ENCODE data around the gene GMDS.

Gene GMDS

DNA sequence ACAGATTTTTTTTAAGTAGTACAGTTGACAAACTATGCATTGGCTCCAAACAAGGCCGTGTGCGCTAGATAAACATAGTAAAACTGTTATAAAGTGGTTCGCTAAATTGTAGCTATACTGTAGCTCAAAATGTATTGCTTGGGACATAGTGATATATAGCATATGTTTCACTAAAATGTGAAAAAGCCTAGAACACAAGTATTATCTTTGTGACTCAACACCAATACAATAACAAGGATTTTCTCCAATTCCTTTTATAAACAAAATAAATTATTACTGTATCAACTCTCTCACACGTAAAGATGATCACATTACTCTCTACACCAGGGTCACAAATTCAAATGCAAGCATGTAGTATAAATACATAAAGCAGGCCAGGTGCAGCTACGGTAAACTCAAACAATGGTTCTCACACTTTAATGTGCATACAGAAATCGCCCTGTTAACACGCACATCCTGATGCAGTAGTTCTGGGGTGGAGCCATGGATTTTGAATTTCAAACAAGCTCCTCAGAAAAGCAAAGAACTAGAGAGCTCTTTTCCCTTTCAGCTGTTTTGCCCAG lies 214.6 kb downstream of the GMDS start:
- in situ Hi-C loops (cut with MboI; ENCODE audit: low pct_unique_long_range_greater_than_20kb, low sequenced_read_pairs) = no loop called here
- DNase-seq = no peak

DNA sequence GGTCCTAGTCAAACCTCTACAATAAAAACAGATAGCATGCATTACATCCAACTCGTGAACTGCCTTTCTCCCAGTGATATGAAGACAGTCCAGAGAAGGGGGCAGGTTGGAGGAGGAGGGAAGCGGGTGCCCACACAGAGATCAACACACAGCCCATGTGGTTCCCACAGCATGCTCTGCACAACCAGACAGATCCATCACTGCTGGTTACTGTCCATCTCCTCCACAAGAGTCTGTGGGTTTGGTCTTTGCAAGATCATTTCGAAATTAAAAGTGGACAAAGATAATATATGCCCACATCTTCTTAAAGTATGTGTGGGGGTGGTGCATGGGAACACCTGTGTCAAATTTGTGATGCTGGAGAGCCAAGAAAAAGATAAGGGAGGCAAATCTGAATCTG lies 215.5 kb downstream of the GMDS start:
- DNase-seq = no peak
- in situ Hi-C loops (cut with MboI; ENCODE audit: low pct_unique_long_range_greater_than_20kb, low sequenced_read_pairs) = no loop called here

DNA sequence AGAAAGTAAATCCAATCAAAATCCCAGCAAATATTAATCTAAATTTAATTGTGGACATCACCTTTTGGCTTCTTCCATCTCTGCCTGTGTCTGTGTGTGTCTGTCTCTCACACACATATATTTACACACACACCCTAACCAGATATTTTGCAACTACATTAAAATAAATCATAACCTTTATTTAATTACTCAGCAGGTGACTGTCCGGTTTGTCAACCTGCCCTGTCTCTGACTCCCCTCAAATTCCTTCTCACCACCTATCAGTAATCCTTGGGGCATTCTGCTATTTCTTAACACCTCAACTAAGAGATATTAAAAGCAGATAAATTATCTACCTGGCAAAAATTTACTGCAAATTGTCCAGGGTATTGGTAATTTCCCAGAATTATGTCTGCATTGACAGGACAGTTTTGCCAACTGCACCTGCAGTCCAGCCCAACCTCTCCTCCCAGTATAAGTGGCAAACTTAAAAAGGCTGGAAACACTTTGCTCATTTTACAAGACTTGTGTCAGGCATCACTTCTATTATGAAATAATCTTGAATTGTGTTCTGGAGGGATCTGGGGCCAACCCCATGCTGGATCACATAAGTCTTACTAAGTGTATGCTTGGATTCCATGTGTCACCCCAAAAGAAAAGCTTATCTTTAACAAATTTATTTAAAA lies 216.1 kb downstream of the GMDS start:
- DNase-seq = no peak
- in situ Hi-C loops (cut with MboI; ENCODE audit: low pct_unique_long_range_greater_than_20kb, low sequenced_read_pairs) = no loop called here

DNA sequence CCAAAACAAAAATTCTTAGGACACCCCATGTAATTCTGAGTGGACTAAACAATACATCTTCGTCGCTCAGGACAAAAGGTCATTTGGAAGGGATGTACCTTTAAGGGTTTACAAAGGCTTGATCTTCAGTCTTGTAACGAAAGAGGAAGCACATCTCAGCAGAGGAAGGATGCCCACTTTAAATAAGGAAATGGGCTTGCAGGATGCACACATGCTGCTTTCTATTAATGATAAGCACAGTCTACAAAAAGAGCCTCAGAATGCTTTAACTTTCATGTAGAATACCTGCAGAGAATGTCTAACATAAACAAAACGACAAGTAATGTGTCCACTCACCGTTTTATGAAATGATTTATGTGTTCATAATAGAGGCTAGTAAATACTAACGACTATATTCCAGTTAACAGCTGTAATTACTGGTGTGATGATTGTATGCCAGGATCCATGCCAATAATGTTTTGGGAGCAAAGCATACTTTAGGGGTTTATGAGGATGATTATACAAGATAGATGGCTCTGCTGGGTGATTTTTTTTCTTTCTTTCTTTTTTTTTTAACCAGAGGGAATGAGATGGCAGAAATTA lies 216.9 kb downstream of the GMDS start:
- peak; percentile 52 for DNase-seq
- in situ Hi-C loops (cut with MboI; ENCODE audit: low pct_unique_long_range_greater_than_20kb, low sequenced_read_pairs) = no loop called here

DNA sequence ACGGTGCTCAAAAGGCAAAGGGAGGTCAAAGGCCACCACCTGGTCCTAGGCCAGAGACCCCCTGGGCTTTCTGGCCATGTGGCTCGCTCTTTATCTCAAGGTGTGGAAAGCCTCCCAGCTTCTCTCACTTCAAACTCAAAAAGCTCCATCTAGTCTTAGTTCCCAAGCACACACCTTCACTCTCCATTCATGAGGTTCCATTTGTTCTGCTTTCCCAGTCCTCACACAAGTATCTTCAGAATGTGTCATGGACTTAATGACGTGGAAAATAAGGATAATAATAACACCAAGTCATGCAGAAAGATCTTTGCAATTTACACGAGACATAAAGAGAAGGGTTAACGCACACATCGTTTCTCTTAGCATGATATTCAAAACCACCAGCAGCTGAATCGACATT lies 219.3 kb downstream of the GMDS start:
- no peak for DNase-seq
- in situ Hi-C loops (cut with MboI; ENCODE audit: low pct_unique_long_range_greater_than_20kb, low sequenced_read_pairs) = no loop called here

DNA sequence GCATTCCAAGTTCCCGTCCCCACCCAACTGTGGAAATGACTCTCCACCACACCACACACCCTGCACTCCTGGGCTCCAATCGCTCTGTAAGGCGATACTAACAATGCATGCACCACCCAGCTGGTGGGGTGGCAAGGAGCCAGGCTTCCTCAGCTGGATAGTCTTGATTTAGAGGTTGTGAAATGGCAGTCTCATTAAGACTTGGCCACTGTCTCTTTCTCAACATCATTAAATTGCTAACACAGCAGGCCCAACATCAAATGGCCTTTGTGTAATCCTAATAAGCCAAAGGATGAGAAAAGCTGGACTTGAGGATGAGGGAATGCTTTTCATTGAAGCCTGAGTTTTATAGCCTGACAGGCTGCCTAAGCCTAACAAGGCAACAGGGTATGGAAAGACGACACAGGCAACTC lies 223.7 kb downstream of the GMDS start:
- DNase-seq = peak; percentile 26
- in situ Hi-C loops (cut with MboI; ENCODE audit: low pct_unique_long_range_greater_than_20kb, low sequenced_read_pairs) = no loop called here

DNA sequence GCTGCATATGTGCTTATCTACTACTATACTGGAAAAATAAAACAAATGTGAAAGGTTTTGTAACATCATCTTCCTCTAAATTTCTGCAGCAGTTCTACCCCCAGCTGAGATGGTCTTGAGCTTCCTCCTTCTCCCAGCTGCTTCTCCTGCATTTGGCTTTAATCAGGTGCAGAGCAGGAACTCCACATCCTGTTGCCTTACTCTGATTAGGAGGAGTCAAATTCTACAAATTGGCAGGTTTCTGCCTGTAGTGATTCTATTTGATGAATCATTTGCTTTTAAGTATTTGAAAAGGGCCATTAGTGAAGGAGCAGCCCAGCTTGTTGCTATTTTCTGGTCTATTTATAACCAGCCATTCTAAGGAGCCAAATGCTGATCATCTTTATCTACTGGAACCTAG lies 224.5 kb downstream of the GMDS start:
- peak; percentile 66 for DNase-seq
- in situ Hi-C loops (cut with MboI; ENCODE audit: low pct_unique_long_range_greater_than_20kb, low sequenced_read_pairs) = no loop called here

DNA sequence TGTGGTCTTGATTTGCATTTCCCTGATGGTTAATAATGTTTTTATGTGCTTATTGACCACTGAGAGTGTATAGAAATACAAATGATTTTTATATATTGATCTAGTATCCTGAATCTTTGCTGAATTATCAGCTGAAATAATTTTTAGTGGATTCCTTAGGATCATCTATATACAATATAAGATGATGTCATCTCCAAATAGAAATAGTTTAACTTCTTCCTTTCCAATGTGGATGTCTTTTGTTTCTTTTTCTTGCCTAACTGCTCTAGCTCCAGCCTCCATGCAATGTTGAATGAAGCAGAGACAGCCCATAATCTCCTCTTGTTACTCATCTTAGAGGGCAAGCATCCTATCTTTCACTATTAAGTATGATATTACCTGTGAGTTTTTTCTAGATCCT lies 226.4 kb downstream of the GMDS start:
- DNase-seq = no peak
- in situ Hi-C loops (cut with MboI; ENCODE audit: low pct_unique_long_range_greater_than_20kb, low sequenced_read_pairs) = no loop called here

DNA sequence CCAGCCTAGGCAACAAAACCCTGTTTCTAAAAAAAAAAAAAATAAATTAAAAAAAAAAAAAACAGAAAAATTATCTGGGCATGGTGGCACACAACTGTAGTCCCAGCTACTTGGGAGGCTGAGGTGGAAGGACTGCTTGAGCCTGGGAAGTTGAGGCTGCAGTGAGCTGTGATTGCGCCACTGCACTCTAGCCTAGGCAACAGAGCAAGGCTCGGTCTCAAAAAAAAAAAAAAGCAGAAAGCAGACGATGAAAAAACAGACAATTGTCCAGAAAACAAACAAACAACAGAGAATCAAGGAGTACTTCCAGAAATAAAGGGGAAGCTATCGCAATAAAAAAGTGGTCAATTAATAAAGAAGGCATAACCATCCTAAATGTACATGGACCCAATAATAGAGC lies 229.4 kb downstream of the GMDS start:
- no peak for DNase-seq
- in situ Hi-C loops (cut with MboI; ENCODE audit: low pct_unique_long_range_greater_than_20kb, low sequenced_read_pairs) = no loop called here

DNA sequence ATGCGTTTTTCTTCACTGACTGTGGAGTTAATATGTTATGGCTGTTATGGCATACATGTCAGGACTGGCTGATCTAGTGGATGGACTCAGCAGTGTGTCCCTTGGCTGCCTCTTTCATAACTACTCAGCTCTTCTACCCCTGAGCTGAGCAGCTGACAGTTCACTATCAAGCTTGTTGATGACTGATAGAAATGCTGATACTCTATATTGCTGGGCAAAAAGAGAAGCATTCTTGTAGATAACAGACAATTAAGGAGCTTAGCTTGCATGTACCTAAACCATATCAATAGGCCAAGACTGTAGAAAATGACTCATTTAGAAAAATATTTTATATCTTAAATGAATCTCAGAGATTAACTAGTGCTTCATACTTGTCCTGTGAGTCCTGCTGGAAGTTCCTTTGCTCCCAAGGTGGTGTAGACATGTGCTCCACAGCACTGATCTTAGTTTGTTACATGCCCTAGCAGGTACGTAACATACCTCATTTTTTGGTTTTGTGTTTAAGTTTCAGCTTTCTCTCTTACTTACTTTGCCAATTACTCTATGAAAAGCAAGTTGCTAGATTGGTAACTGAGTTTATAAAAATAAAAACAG lies 236.9 kb downstream of the GMDS start:
- DNase-seq = no peak
- in situ Hi-C loops (cut with MboI; ENCODE audit: low pct_unique_long_range_greater_than_20kb, low sequenced_read_pairs) = no loop called here

DNA sequence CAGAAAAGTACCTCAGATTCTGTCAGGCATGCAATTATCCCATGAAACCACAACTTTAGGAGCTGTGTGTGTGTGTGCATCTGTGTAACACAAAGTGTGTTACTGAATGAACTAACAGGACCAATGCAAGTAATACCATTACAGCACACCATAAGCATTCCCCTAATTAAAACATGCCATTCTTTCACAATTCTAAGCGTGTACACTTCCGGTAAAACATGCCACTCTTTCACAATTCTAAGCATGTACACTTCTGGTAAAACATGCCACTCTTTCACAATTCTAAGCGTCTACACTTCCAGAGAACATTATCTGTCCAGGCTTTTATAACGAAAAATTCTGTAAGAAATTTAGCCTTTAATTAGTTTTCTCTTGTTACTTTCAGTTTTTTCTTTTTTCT lies 238.2 kb downstream of the GMDS start:
- DNase-seq = no peak
- in situ Hi-C loops (cut with MboI; ENCODE audit: low pct_unique_long_range_greater_than_20kb, low sequenced_read_pairs) = no loop called here

DNA sequence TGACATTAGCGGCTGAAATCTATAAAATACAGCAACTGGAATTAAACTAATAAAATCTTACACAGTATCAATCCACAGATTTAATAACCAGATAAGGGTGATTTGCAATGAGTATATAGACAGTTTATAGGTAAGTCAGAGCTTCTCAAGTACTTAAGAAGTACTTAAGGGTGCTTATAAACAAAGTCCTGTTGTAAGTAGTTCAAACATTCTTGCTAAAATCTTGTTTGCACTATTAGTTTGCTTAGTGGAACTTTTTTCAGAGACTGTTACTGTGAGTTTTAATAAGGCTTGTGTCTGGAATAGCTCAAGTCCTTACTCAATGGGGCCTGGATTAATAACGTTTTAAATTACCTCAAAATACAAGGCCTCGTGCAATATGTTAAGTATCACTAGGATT lies 240.5 kb downstream of the GMDS start:
- DNase-seq = no peak
- in situ Hi-C loops (cut with MboI; ENCODE audit: low pct_unique_long_range_greater_than_20kb, low sequenced_read_pairs) = no loop called here

DNA sequence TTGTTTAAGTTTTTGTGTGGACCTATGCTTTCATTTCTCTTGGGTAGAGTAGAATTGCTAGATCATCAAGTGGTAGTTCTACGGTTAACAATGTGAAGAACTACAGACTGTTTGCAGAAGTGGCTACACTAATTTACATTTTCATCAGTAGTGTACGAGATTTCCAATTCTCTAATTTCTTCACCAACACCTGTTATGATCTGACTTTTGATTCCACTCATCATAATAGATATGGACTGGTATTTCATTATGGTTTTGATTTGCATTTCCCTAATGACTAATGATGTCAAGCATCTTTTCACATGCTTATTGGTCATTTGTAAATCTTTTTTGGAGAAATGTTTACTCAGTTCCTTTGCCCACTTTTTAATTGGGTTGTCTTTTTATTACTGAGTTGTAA lies 244.4 kb downstream of the GMDS start:
- in situ Hi-C loops (cut with MboI; ENCODE audit: low pct_unique_long_range_greater_than_20kb, low sequenced_read_pairs) = no loop called here
- no peak for DNase-seq

DNA sequence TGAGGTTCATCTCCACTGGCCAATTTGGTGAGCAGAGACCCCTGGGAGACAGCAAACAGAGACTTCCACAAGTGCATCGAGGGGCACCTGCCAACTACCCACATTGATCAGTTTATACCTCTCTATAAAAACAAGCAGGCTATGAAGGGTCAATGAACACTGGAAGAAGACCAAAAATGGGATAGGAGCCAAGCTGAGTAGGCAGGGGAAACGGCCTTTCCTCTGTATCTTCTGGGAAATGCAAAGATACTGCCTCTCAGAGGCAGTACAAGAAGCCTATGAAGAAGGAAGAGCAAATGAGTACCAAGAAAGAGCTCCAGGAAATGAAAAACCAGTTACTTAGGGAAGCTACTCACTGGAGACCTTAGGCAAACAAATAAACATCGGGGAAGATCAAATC lies 247.7 kb downstream of the GMDS start:
- in situ Hi-C loops (cut with MboI; ENCODE audit: low pct_unique_long_range_greater_than_20kb, low sequenced_read_pairs) = no loop called here

DNA sequence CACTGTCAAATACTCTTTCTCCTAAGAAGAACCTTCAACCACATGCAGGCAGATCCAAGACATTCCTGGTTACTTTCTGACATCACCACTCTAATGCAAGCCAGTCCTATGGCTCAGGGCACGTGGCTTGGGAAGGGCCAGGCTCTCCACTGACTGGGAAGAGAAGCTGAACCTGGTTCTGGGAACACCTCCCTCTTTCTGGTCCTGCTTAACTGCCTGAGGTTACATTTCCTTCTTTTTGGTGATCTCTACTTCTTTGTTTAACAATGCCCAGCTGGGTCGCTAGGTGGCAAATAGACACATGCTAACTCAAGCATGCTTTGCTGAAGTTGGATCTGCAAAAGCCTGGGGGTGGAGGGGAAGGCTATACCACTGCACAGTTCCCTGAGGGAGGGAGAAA lies 249.8 kb downstream of the GMDS start:
- DNase-seq = no peak
- in situ Hi-C loops (cut with MboI; ENCODE audit: low pct_unique_long_range_greater_than_20kb, low sequenced_read_pairs) = no loop called here

More for the DNA sequence above, 247.7 kb downstream of the GMDS start:
- no peak for DNase-seq

DNA sequence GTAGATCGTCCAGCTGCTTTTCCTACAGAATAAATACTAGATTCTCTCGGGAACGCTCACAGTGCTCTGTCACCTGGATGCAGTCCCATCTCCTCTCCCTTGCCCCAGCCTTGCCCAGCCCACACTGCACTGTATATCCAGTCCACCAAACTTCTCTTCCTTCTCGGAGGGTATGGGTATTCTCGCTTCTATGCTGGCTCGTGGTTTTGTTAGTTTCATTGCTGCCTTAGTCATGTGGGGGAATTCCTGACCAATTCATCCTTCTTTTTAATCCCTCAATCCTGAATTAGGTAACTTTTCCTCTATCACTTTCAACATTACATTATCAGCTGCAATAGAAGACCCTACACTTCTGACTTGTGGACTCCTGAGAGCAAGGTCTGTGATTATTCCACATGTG lies 252.4 kb downstream of the GMDS start:
- in situ Hi-C loops (cut with MboI; ENCODE audit: low pct_unique_long_range_greater_than_20kb, low sequenced_read_pairs) = no loop called here
- no peak for DNase-seq

DNA sequence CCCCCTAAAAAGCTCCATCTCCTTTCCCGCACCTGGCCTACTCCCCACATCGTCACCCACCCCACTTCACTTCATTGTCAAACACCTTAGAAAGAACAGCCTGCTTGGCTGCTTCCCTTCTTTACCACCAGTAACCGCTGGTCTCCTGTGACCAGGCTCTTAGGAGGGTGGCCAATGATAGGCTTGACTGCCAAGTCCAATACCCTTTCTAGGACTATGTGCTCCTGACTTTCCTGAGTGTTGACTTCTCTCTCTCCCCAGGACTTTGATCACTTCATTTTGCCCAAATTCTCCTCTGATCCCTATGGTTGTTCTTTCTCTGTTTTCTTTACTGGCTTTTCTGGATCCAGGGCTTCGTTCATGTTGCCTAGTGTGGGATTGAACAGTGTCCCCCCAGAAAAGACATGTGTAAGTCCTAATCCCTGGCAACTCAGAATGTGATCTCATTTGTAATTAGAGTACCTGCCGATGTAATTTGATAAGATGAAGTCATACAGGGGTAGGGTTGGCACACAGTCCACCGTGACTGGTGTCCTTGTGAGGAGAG lies 254.0 kb downstream of the GMDS start:
- DNase-seq = no peak
- in situ Hi-C loops (cut with MboI; ENCODE audit: low pct_unique_long_range_greater_than_20kb, low sequenced_read_pairs) = no loop called here

DNA sequence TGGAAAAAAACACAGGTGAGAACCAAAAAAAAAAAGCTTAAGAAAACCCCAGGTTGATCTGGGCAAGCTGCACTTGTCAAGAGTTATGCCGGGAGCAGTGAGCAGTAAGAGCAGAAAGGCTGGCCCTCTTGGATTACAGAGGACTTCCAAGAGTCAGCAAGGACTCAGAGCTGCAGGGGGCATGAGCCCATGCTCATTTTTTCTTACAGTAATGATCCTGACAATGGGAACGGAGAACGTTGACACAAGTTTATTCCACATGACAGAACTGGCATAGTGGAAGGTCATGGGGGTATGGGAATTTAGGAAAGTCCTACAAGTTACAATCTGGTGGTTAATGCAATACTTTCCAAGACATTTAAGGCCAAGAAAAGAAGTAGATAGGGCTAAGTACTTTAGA lies 256.6 kb downstream of the GMDS start:
- no peak for DNase-seq
- in situ Hi-C loops (cut with MboI; ENCODE audit: low pct_unique_long_range_greater_than_20kb, low sequenced_read_pairs) = no loop called here

DNA sequence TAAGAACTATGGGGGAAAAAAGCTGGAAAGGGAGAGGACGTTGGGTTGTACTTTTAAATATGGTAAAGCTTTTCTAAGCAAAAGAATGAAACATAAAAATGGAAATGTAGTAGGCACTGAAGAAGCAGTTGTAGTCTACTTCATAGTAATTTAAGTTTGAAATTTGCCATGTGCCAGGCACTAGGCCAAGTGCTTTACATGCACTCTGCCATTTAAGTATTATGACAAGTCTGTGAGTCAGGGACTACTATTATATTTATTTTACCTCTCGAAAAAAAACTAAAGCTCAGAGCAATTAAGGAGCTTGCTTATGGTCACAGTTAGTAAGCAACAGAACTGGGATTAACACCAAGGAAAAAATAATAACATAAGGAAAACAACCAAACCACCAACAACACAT lies 257.8 kb downstream of the GMDS start:
- in situ Hi-C loops (cut with MboI; ENCODE audit: low pct_unique_long_range_greater_than_20kb, low sequenced_read_pairs) = no loop called here
- DNase-seq = no peak

DNA sequence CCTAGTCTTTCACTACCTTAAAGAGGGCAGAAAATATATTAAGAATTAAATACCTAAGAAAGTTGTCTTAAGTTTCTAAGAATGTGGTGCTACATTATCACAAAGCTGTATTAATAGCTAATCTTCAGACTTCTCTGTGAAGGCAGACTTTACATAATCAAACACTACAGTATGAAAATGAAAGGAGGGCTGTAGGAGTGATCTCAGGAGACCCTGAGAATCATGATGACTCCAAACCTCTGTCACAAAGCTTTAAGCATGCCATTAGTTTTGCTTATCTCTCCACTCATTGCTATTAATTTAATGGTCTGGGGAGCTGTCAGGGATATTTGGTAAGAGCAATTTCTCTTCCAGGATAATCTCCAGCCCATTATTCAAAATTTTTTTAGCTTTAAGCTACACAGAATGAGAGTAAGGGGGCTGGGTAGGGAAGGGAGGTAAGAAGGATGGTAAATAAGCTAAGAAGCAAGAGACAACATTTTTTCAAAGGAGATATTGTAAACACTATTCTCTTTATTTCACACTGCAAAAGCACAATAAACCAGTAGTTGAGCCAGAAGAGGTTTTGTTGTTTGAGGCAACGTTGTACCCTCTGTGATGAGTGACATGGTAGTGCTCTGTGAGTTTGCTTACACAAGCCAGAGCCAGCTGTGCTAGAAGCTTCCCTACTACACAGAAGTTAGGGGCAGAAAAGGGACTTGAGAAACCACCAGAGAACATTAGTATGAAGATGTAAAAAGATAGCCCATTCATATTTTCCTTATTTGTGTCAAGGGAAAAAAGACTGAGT lies 258.8 kb downstream of the GMDS start:
- no peak for DNase-seq
- in situ Hi-C loops (cut with MboI; ENCODE audit: low pct_unique_long_range_greater_than_20kb, low sequenced_read_pairs) = no loop called here
